GM12878 (cell line): ENCODE measurements around the gene YIF1A. TPM values are rescaled to one million over a fixed set of nuclear protein-coding genes. Genes with fewer than 3 reads are reported as not detected.

Experiments used
- ATAC-seq: fragments of 200-7000 bp; cut with Tn5 transposase; 3 replicates; pipeline ENCODE4 v1.9.1; 2020; ENCODE audit warnings: mild to moderate bottlenecking, moderate library complexity
- BruUV-seq: library from RNA; stranded (reverse); fragments of 400-500 nt; replicated peaks from 2 replicates; lab custom pipeline; 2021; lab: Mats Ljungman, UMichigan
- CTCF ChIA-PET: fragments of 300-600 bp; sonication (Branson Sonifier 250); formaldehyde crosslinking; extraction: SDS; loops from one replicate; lab custom pipeline; 2021; ENCODE audit warnings: inconsistent platforms; lab: Yijun Ruan, JAX
- POLR2A ChIA-PET: fragments of 350-600 bp; formaldehyde crosslinking; extraction: SDS; loops from one replicate; lab custom pipeline; 2021; ENCODE audit warnings: inconsistent platforms; lab: Charles Lee
- RAD21 ChIA-PET: fragments of 300-600 bp; sonication (Branson Sonifier 250); formaldehyde crosslinking; loops from one replicate; lab custom pipeline; 2023; ENCODE audit warnings: antibody characterized with exemption; ENCODE audit not compliant: unreplicated experiment; lab: Charles Lee
- SMC1A ChIA-PET: fragments of 300-600 bp; sonication (Branson Sonifier 250); formaldehyde crosslinking; loops from one replicate; lab custom pipeline; 2023; ENCODE audit not compliant: unreplicated experiment, uncharacterized antibody; lab: Charles Lee
- DNase-seq: peaks from one replicate; pipeline ENCODE4 v3.0.0-alpha.2; 2011; ENCODE audit warnings: low read depth, low spot score
- FAIRE-seq: peaks from 3 replicates; lab custom pipeline; 2011; peaks lifted over from hg19 to GRCh38; lab: Jason Lieb, UNC
- H2AFZ ChIP-seq: 2 replicates; pipeline ENCODE4 v1.6.0; 2011; ENCODE audit warnings: low read depth, low read length, control low read depth; ENCODE audit not compliant: control insufficient read depth
- H3K27ac ChIP-seq: 2 replicates; pipeline ENCODE4 v1.5.1; 2011; ENCODE audit warnings: control low read depth; ENCODE audit not compliant: control insufficient read depth, insufficient read depth
- H3K27me3 ChIP-seq, 2 experiments: replicated peaks in 1 of 2; 2 replicates each; pipeline versions ENCODE4 v1.6.0 to v1.6.1; 2011; ENCODE audit warnings: low read length in 1 of 2; ENCODE audit not compliant: control insufficient read depth in 2 of 2, insufficient read depth in 2 of 2
- H3K36me3 ChIP-seq, 2 experiments: 2 replicates each; pipeline ENCODE4 v1.5.1; 2011; ENCODE audit warnings: low read length in 1 of 2; ENCODE audit not compliant: control insufficient read depth in 2 of 2, insufficient read depth in 2 of 2
- H3K4me1 ChIP-seq: 2 replicates; pipeline ENCODE4 v1.6.1; 2011; ENCODE audit warnings: mild to moderate bottlenecking, low read length, moderate library complexity, mixed read lengths; ENCODE audit not compliant: control insufficient read depth, insufficient read depth
- H3K4me2 ChIP-seq: 2 replicates; pipeline ENCODE4 v1.6.0; 2011; ENCODE audit warnings: control low read depth; ENCODE audit not compliant: control insufficient read depth, insufficient read depth
- H3K4me3 ChIP-seq: fragments of 200-600 bp; sonication (generic); 2 replicates; pipeline ENCODE4 v1.5.1; 2016
- H3K79me2 ChIP-seq: 2 replicates; pipeline ENCODE4 v1.6.0; 2011; ENCODE audit warnings: low read length; ENCODE audit not compliant: control insufficient read depth, insufficient read depth
- H3K9ac ChIP-seq: 2 replicates; pipeline ENCODE4 v1.8.0; 2011; ENCODE audit warnings: low read length, control low read depth, mixed read lengths; ENCODE audit not compliant: control insufficient read depth, insufficient read depth
- H3K9me3 ChIP-seq: replicated peaks from 3 replicates; pipeline ENCODE4 v1.5.1; 2011; ENCODE audit warnings: mild to moderate bottlenecking, low read length; ENCODE audit not compliant: control insufficient read depth, insufficient read depth
- H4K20me1 ChIP-seq: 2 replicates; pipeline ENCODE4 v1.6.0; 2011; ENCODE audit not compliant: control insufficient read depth, insufficient read depth
- FOS ChIP-seq: IDR thresholded peaks from 3 replicates; pipeline ENCODE4 v1.6.1; 2011; ENCODE audit warnings: borderline replicate concordance; ENCODE audit not compliant: insufficient read length; ENCODE audit errors: extremely low read depth
- MEF2B ChIP-seq: fragments of 450-650 bp; IDR thresholded peaks from 2 replicates; pipeline ENCODE4 v1.6.1; 2018; ENCODE audit warnings: mild to moderate bottlenecking, moderate library complexity; ENCODE audit not compliant: partially characterized antibody, poor library complexity, severe bottlenecking
- SMARCA5 ChIP-seq: fragments of 450-650 bp; IDR thresholded peaks from 2 replicates; pipeline ENCODE4 v1.6.1; 2017; ENCODE audit warnings: mild to moderate bottlenecking
- ZNF274 ChIP-seq: IDR thresholded peaks from one replicate; pipeline ENCODE4 v1.8.0; 2011; ENCODE audit not compliant: insufficient read length, insufficient read depth
- WGBS: methylation state at CpG from one replicate; pipeline ENCODE4 v1.1.6; 2016; ENCODE audit warnings: low lambda C conversion rate; ENCODE audit not compliant: insufficient replicate concordance, insufficient coverage; ENCODE audit errors: missing lambda C conversion rate; 5-methylcytosine and 5-hydroxymethylcytosine counted together
- in situ Hi-C: fragments of 300-500 bp; cut with MboI; formaldehyde crosslinking; loops from 9 replicates; pipeline ENCODE4 v1.14.3; 2018; ENCODE audit warnings: mixed read lengths
- intact Hi-C: fragments of 100-400 bp; cut with micrococcal nuclease; formaldehyde crosslinking; loops from one replicate; pipeline ENCODE4 v1.14.2; 2022; ENCODE audit not compliant: unreplicated experiment
- polyA plus RNA-seq, 11 experiments: library from polyadenylated mRNA; depleted of rRNA in 4 of 11; unstranded in 6 of 11; stranded (reverse) in 5 of 11; fragments of >200 nt; fragmentation: Nextera tagmentation in 4 of 11; fragmentation: Illumina TruSeq in 1 of 11; extraction: Ambion mirVana in 4 of 11; extraction: Trizol in 1 of 11; gene quantifications; 1 replicate in 1 of 11; 2 replicates in 10 of 11; pipeline versions ENCODE4 v1.2.1 to v1.2.3, GENCODE V29; 2011 to 2016; ENCODE audit warnings: inconsistent platforms in 2 of 11, missing spikeins in 2 of 11, low read depth in 1 of 11
- total RNA-seq, 4 experiments: library from RNA; depleted of rRNA in 3 of 4; stranded (reverse); fragments of >200 nt in 3 of 4; fragmentation: Illumina TruSeq in 1 of 4; extraction: Trizol in 1 of 4; gene quantifications; 2 replicates each; pipeline versions ENCODE4 v1.2.1 to v1.2.3, GENCODE V29; 2013 to 2021

The YIF1A gene
- total and polyA plus RNA-seq, 10 of the 15 experiments (the other 5 are each of a cell fraction or from before 2014, with no cell fraction given): 6.6 to 128 (median 71.7) TPM

DNA sequence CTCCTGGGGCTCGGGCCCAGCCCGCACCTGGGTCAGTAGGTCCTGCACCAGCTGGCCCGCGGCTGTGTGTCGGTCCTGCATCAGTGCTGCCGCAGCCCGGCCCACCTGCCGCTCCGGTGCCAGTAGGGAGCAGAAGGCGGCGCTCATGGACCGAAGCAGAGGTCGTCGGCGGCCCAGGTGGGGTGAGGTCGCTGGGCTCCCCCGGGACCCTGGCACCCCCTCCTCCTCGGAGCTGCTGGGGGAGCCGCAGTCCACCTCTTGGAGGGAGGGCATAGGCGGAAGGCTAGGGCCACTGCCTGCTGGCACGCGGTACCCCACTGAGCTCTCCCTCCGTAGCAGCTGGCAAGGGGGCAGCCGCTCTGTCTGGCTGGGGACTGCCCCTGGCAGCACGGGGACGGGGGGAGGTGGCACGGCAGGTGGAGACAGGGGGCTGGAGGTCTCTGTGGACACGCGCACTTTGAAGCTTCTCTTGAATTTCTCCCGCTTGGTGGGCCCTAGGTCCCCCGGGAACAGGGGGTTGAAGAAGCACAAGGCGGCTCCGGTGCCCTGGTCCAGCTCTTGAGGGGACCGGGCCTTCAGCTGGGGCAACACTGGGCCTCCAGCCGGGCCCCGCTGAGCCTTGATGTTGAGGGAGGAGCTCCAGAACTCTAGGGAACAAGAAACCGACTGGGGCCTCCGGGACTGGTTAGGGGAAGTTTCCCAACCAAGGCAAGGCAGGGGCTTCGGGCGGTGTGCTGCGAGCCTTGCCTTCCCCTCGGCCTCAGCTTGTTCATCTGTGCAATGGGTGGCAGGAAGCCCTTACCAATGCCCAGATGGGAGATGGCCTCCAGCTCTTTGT lies 45.9 kb upstream of the YIF1A start:
- no peak overlapping the region for H3K4me3 ChIP-seq
- no TSS peak for BruUV-seq
- H3K9ac ChIP-seq: no peak overlapping the region
- no peak overlapping the region for H3K27ac ChIP-seq
- ChIA-PET SMC1A (interaction anchor here (0.8 to 2.2 kb wide), 4 partner anchors 9 to 52 kb away, joined by 3 to 16 read pairs (median 6); no protein-coding TSS in a partner anchor), POLR2A (interaction anchor here (1.2 to 2.3 kb wide), 3 partner anchors 11 to 46 kb away, joined by 5 to 16 read pairs (median 15); partner anchors contain the start of genes BRMS1 and YIF1A), CTCF (interaction anchor here (0.7 to 2.6 kb wide), 7 partner anchors 11 to 112 kb away, joined by 3 to 50 read pairs (median 4); no protein-coding TSS in a partner anchor), RAD21 (interaction anchor here (0.8 to 3.6 kb wide), 7 partner anchors 10 to 76 kb away, joined by 3 to 49 read pairs (median 4); partner anchors contain the start of genes B4GAT1 and YIF1A)
- DNase-seq (no peak), FAIRE-seq (no peak), ATAC-seq (peak; percentile 3; the same call in 2 of the 3 replicates)
- TF ChIP-seq ZNF274: no peak
- TF ChIP-seq FOS: no peak
- peak; percentile 50; the same call in 1 of the 2 replicates for TF ChIP-seq SMARCA5
- TF ChIP-seq MEF2B: peak; percentile 14
- no peak overlapping the region for H3K4me2 ChIP-seq
- H2AFZ ChIP-seq: no peak overlapping the region
- WGBS: 61% methylated on average over 38 of the region's 42 CpGs
- in situ Hi-C loops (no loop called here), intact Hi-C loops (no loop called here)
- H3K79me2 ChIP-seq: no peaks in the 10 kb centered on the region
- H3K27me3 ChIP-seq: no peaks in the 10 kb centered on the region
- H3K4me1 ChIP-seq: peaks cover 21% of the 10 kb centered on the region
- H4K20me1 ChIP-seq: no peaks in the 10 kb centered on the region
- no peaks in the 10 kb centered on the region for H3K9me3 ChIP-seq
- H3K36me3 ChIP-seq: peaks cover 0 to 6% of the 10 kb centered on the region in 2 experiments; a peak in 3 of 4 replicates
